Lower lobe of right lung (tissue), 2 donors: ENCODE data around the gene LIX1. TPM values are rescaled to one million over a fixed set of nuclear protein-coding genes. Genes with fewer than 3 reads are reported as not detected.

Experiments used
- ATAC-seq, 2 donors: fragments of 200-7000 bp; cut with Tn5 transposase; one replicate each; pipeline ENCODE4 v1.9.1; 2020 to 2022; ENCODE audit warnings: mild to moderate bottlenecking in 2 of 2, moderate library complexity in 2 of 2
- DNase-seq: peaks from one replicate; pipeline ENCODE4 v3.0.0-alpha.2; 2020
- H3K27ac ChIP-seq: fragments of 200-600 bp; one replicate; pipeline ENCODE4 v1.8.0; 2022
- H3K27me3 ChIP-seq: fragments of 200-600 bp; one replicate; pipeline ENCODE4 v1.8.0; 2022; ENCODE audit warnings: low read depth
- H3K36me3 ChIP-seq: fragments of 200-600 bp; one replicate; pipeline ENCODE4 v1.8.0; 2022; ENCODE audit warnings: mild to moderate bottlenecking
- H3K4me1 ChIP-seq: fragments of 200-600 bp; one replicate; pipeline ENCODE4 v1.8.0; 2022
- H3K4me3 ChIP-seq: fragments of 200-600 bp; one replicate; pipeline ENCODE4 v1.8.0; 2022; ENCODE audit warnings: mild to moderate bottlenecking
- H3K9me3 ChIP-seq: fragments of 200-600 bp; one replicate; pipeline ENCODE4 v1.8.0; 2022
- intact Hi-C: fragments of 100-400 bp; cut with DNase I; formaldehyde crosslinking; loops from one replicate; pipeline ENCODE4 v1.11.0; 2022
- total RNA-seq: library from RNA; stranded (reverse); fragmentation: NEBNext Ultra II Directional; extraction: Animal tissue kit (Norgen Biotek cat#: 25700); gene quantifications from one replicate; pipeline ENCODE4 v1.2.1, GENCODE V29; 2021
- TF ChIP-seq, protein P1 (sequence below): fragments of 200-600 bp; IDR thresholded peaks from one replicate; pipeline ENCODE4 v1.8.0; 2022; ENCODE audit warnings: antibody characterized with exemption, mild to moderate bottlenecking
- donor health status: DM: no; HTN: yes; CAD: no; lungs with severe emphysema.

The LIX1 gene
- total RNA-seq, 1 donor from 2014 or later = not detected

DNA sequence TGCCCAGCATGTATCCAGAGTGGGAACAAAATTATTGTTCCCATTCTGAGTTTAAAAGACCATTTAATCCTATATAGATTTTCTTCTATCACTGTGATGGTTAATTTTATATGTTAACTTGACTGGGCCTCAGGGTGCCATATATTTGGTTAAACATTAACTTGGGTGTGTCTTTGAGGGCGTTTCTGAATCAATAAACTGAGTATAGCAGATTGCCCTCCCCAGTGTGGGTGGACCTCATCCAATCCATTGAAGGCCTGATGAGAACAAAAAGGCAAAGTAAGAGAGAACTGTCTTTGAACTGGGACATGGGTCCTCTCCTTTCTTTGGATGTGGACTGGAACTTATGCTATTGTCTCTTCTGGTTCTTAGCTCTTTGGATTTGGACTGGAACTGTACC, 23.3 kb upstream of the LIX1 start:
- no peak overlapping the region for H3K27ac ChIP-seq
- H3K9me3 ChIP-seq = no peaks in the 10 kb centered on the region
- no peaks in the 10 kb centered on the region for H3K4me1 ChIP-seq
- DNase-seq = no peak
- H3K36me3 ChIP-seq = peaks cover 93% of the 10 kb centered on the region
- H3K4me3 ChIP-seq = no peak overlapping the region
- TF ChIP-seq, protein P1, sequence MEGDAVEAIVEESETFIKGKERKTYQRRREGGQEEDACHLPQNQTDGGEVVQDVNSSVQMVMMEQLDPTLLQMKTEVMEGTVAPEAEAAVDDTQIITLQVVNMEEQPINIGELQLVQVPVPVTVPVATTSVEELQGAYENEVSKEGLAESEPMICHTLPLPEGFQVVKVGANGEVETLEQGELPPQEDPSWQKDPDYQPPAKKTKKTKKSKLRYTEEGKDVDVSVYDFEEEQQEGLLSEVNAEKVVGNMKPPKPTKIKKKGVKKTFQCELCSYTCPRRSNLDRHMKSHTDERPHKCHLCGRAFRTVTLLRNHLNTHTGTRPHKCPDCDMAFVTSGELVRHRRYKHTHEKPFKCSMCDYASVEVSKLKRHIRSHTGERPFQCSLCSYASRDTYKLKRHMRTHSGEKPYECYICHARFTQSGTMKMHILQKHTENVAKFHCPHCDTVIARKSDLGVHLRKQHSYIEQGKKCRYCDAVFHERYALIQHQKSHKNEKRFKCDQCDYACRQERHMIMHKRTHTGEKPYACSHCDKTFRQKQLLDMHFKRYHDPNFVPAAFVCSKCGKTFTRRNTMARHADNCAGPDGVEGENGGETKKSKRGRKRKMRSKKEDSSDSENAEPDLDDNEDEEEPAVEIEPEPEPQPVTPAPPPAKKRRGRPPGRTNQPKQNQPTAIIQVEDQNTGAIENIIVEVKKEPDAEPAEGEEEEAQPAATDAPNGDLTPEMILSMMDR = no peak
- H3K27me3 ChIP-seq = no peaks in the 10 kb centered on the region
- no peak for ATAC-seq
- intact Hi-C loops = loop anchor here (10.0 kb wide), 1 partner anchor 291 kb away; the partner anchor contains the start of gene ERAP2

DNA sequence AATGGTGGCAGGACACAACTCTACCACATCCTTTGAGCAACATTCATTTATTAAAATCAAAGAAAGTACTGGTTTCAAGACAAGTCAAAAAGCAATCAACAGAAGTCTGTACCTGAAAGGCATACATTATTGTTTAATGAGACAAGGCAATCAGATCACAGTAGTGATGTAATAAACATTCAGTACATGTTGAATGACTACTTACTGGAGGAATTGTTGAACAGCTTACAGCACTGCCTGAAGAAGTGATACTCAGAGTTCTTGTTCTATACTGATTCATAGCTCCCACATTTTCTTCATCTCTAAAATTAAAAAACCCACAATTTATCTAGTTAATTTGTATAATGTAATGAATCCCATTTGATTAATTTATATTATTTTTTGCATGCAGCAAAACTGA, 22.4 kb upstream of the LIX1 start:
- intact Hi-C loops = loop anchor here (5.0 to 10.0 kb wide), 2 partner anchors 168 to 290 kb away; partner anchors contain the start of gene ERAP2
- no peaks in the 10 kb centered on the region for H3K27me3 ChIP-seq
- H3K9me3 ChIP-seq = no peaks in the 10 kb centered on the region
- no peak overlapping the region for H3K4me3 ChIP-seq
- ATAC-seq (no peak), DNase-seq (no peak)
- H3K27ac ChIP-seq = no peak overlapping the region
- TF ChIP-seq, protein P1 = no peak
- peaks cover 93% of the 10 kb centered on the region for H3K36me3 ChIP-seq
- H3K4me1 ChIP-seq = no peaks in the 10 kb centered on the region

- Histone ChIP-seq H3K27ac (no peak overlapping the region), H3K36me3 (peaks cover 84% of the 10 kb centered on the region), H3K4me1 (no peaks in the 10 kb centered on the region), H3K4me3 (no peak overlapping the region), H3K9me3 (no peaks in the 10 kb centered on the region), H3K27me3 (no peaks in the 10 kb centered on the region)
- ATAC-seq (no peak), DNase-seq (no peak)
- TF ChIP-seq, protein P1 = no peak
- intact Hi-C loops = loop anchor here (5.0 to 10.0 kb wide), 2 partner anchors 167 to 289 kb away; partner anchors contain the start of gene ERAP2
Observed at GRCh38 chr5:97163790-97164285, 21.4 kb upstream of the LIX1 start.

DNA sequence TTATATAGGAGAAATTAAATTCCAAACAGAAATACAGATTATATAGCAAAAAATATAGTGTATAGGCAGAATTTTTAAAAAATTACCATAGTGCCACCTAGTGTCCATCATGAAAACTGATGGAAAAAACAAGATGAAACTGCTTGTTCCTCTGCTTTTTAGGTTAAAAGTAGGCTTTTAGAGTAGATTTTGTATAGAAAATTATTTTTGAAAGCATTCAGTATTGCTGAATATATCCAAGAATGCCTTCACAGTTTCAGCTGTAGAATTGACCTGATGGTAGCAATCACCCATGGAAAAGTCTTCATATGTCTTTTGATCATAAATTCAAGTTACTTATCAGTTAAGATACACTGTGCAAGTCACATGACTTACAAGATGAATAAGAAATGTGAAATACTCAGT, 21.0 kb upstream of the LIX1 start:
- ATAC-seq (peak in 1 of 2 donors; percentile 39), DNase-seq (no peak)
- Histone ChIP-seq H3K27me3 (no peaks in the 10 kb centered on the region), H3K36me3 (peaks cover 79% of the 10 kb centered on the region), H3K9me3 (no peaks in the 10 kb centered on the region), H3K4me1 (no peaks in the 10 kb centered on the region), H3K27ac (no peak overlapping the region), H3K4me3 (no peak overlapping the region)
- TF ChIP-seq, protein P1 = peak; percentile 65
- intact Hi-C loops = loop anchor here (5.0 to 10.0 kb wide), 2 partner anchors 166 to 289 kb away; partner anchors contain the start of gene ERAP2

- peak; percentile 71 to 85 for ATAC-seq
- Histone ChIP-seq H3K4me1 (no peaks in the 10 kb centered on the region), H3K4me3 (no peak overlapping the region), H3K27ac (no peak overlapping the region), H3K9me3 (peaks cover 7% of the 10 kb centered on the region), H3K36me3 (peaks cover 66% of the 10 kb centered on the region), H3K27me3 (no peaks in the 10 kb centered on the region)
- intact Hi-C loops = loop anchor here (5.0 to 10.0 kb wide), 2 partner anchors 165 to 287 kb away; partner anchors contain the start of gene ERAP2
- DNase-seq = no peak
- TF ChIP-seq, protein P1 = peak; percentile 84
Observed at GRCh38 chr5:97162045-97162444, 19.6 kb upstream of the LIX1 start.
